Stimulated activated effector memory CD8-positive, alpha-beta T cell treated with anti-CD3 and anti-CD28 coated beads, Interleukin-12 subunit alpha, Interleukin-12 subunit beta, amount 100 ng/mL, for 72 hours (primary cell): Measurements from ENCODE around the gene RBFOX2.
A peak's percentile ranks its signal among the peaks of the same experiment; 100 is the strongest.
"Not testable (repeated sequence)": the region's sequence is repeated elsewhere in the genome, so short reads cannot be mapped to it uniquely, and the experiment has no call there.

Experiments used
- ATAC-seq: fragments of 150-1000 bp; cut with Tn5 transposase; 2 replicates; pipeline ENCODE4 v1.10.0; 2021
- DNase-seq, 2 donors: peaks; one replicate each; pipeline ENCODE4 v3.0.0; 2021 to 2022; ENCODE audit warnings: low spot score in 2 of 2
- H3K27ac Mint-ChIP-seq: one replicate; pipeline ENCODE4 v1.8.0; 2022; ENCODE audit warnings: mild to moderate bottlenecking, mixed read lengths
- H3K36me3 Mint-ChIP-seq: one replicate; pipeline ENCODE4 v1.8.0; 2022; ENCODE audit warnings: mild to moderate bottlenecking, mixed read lengths
- H3K4me1 Mint-ChIP-seq: one replicate; pipeline ENCODE4 v1.8.0; 2022; ENCODE audit warnings: mixed read lengths
- H3K4me3 Mint-ChIP-seq: one replicate; pipeline ENCODE4 v1.8.0; 2022; ENCODE audit warnings: mild to moderate bottlenecking, mixed read lengths
- H3K9me3 Mint-ChIP-seq: one replicate; pipeline ENCODE4 v1.8.0; 2022; ENCODE audit warnings: mixed read lengths

The RBFOX2 gene

DNA sequence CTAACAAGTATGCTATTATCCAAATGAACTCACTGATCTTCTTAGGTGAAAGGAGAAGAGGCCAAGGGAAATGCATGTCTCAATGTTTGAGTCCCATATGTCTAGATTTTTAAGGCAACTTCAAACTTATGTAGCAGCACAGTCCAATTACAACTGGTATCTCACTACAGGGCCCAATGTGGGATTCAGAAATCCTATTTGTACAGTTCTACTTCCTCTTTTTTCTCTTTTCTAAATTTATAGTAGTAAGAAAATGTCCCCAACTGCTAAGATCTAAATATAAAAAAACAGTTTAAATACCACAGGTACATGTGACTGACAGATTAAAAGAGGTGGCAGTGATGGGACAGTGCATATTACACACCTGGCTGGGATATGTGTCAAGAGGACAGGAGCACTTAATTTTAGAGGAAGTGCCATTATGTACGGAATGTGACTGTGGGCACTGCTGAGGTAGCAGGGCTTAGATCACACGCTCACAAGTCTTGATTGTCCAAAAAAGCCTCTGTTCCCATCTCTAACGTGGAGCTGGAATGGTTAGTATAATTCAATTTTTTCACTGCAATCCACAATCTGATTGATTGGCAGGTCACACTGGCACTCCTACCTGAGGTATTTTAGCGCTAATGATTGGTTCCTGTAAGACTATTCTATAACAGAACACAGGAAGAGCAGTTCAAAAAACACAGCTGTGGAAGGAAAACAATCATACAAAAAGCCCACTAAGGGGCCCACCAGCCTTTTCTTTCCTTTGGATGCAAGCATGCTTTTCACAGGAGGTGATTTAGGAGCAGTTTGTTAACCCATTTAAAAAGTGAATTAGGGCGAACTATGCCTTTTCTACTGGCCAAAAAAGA is 276.4 kb downstream of the RBFOX2 start:
- Mint-ChIP-seq H3K27ac (no peak overlapping the region), H3K4me1 (no peaks in the 10 kb centered on the region), H3K4me3 (no peak overlapping the region), H3K9me3 (no peaks in the 10 kb centered on the region), H3K36me3 (no peaks in the 10 kb centered on the region)
- DNase-seq (no peak), ATAC-seq (no peak)

- no peak for DNase-seq
- Mint-ChIP-seq H3K9me3 (no peaks in the 10 kb centered on the region), H3K36me3 (no peaks in the 10 kb centered on the region), H3K4me3 (no peak overlapping the region), H3K27ac (no peak overlapping the region), H3K4me1 (no peaks in the 10 kb centered on the region)
- ATAC-seq: no peak
Measured at GRCh38 chr22:35749808-35750207, 278.8 kb downstream of the RBFOX2 start.

DNA sequence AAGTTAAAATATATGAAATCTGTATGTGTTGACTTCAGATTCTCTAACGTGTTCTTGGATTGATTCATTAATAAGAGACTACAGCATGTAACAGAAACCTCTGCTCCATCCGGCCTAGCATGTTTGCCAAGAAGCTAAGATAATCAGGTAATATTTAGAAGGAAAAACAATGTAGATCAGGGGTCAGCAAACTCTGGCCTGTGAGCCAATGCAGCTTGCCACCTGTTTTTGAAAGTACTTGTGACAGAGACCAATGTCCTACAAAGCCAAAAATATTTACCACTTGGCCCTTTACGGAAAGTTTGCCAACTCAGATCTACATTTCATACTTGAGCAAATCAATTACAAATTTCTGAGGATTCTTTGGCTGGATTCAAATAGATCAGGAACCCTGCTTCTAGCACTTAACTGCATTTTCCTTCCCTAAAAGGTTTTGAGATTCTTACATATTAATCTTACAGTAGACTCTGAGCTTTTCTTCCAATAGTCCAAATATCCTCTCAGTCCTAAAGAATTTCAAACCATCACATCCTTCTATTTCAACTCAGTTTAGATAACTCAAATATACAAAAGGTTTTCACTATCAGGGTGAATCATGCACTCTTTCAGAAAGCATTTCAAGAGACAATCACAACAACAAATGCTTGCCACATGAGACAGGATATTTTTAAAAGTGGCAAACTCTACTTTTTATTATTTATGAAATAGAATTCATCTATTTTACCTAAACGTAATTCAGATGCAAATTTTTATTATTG is 281.5 kb downstream of the RBFOX2 start:
- H3K36me3 Mint-ChIP-seq: no peaks in the 10 kb centered on the region
- DNase-seq (no peak), ATAC-seq (no peak)
- peaks cover 3% of the 10 kb centered on the region for H3K4me1 Mint-ChIP-seq
- no peak overlapping the region for H3K27ac Mint-ChIP-seq
- no peak overlapping the region for H3K4me3 Mint-ChIP-seq
- no peaks in the 10 kb centered on the region for H3K9me3 Mint-ChIP-seq

GRCh38 chr22:35746248-35746647 is 282.4 kb downstream of the RBFOX2 start:
- H3K36me3 Mint-ChIP-seq: no peaks in the 10 kb centered on the region
- no peaks in the 10 kb centered on the region for H3K9me3 Mint-ChIP-seq
- no peak for ATAC-seq
- no peak for DNase-seq
- peaks cover 5% of the 10 kb centered on the region for H3K4me1 Mint-ChIP-seq
- H3K4me3 Mint-ChIP-seq: no peak overlapping the region
- no peak overlapping the region for H3K27ac Mint-ChIP-seq

- ATAC-seq: no peak
- peaks cover 5% of the 10 kb centered on the region for H3K4me1 Mint-ChIP-seq
- no peaks in the 10 kb centered on the region for H3K9me3 Mint-ChIP-seq
- H3K4me3 Mint-ChIP-seq: no peak overlapping the region
- no peak for DNase-seq
- H3K36me3 Mint-ChIP-seq: no peaks in the 10 kb centered on the region
- H3K27ac Mint-ChIP-seq: peak overlapping the region; percentile 41
Measured at GRCh38 chr22:35743326-35743860, 285.2 kb downstream of the RBFOX2 start.

- Mint-ChIP-seq H3K27ac (peak overlapping the region; percentile 41), H3K9me3 (no peaks in the 10 kb centered on the region), H3K36me3 (no peaks in the 10 kb centered on the region), H3K4me3 (no peak overlapping the region), H3K4me1 (peaks cover 5% of the 10 kb centered on the region)
- DNase-seq (no peak), ATAC-seq (peak; percentile 88)
Measured at GRCh38 chr22:35742342-35743100, 286.1 kb downstream of the RBFOX2 start.

DNA sequence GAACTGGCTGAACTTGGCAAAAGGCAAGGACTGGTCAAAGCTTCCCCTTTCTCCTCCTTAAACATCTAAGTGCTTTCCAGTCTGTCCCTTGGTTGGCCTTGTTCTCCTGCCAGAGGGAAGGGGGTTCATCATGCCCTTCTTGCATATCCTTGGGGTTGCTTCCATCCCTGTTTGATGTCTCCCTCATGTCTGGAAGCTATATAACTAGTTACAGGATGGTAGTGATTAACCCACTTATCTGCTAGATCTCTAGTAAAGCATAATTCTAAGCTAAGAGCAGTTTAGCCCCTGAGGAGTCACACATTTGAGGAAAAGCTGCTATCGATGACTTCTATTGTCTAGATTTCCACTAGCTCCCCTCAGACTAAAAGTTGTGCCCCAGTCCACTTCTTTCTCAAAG is 288.0 kb downstream of the RBFOX2 start:
- H3K36me3 Mint-ChIP-seq: no peaks in the 10 kb centered on the region
- ATAC-seq (no peak), DNase-seq (no peak)
- H3K4me3 Mint-ChIP-seq: no peak overlapping the region
- H3K9me3 Mint-ChIP-seq: no peaks in the 10 kb centered on the region
- no peak overlapping the region for H3K27ac Mint-ChIP-seq
- peaks cover 5% of the 10 kb centered on the region for H3K4me1 Mint-ChIP-seq

DNA sequence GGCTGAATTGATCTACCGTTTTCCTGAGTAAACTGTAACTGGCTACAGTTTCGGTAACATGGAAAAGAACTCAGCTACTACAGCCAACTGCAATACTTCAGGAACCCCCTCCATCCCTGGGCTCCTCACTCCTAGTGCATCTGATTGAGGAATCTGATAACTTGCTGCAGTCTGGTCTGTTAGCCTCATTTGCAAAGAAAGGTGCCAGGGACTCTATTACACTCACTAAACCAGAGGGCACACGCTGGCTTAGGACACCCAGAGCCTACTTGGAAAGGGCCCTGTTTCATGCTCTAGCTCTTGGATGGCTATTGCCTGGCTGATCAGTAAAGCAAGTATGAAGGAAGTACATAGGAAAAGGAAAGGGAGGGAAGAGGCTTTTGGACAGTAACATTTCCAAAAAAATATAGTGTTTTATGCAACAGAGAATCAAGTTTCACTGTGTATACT is 288.7 kb downstream of the RBFOX2 start:
- peaks cover 5% of the 10 kb centered on the region for H3K4me1 Mint-ChIP-seq
- ATAC-seq: no peak
- no peak overlapping the region for H3K4me3 Mint-ChIP-seq
- DNase-seq: no peak
- no peak overlapping the region for H3K27ac Mint-ChIP-seq
- no peaks in the 10 kb centered on the region for H3K9me3 Mint-ChIP-seq
- H3K36me3 Mint-ChIP-seq: no peaks in the 10 kb centered on the region

DNA sequence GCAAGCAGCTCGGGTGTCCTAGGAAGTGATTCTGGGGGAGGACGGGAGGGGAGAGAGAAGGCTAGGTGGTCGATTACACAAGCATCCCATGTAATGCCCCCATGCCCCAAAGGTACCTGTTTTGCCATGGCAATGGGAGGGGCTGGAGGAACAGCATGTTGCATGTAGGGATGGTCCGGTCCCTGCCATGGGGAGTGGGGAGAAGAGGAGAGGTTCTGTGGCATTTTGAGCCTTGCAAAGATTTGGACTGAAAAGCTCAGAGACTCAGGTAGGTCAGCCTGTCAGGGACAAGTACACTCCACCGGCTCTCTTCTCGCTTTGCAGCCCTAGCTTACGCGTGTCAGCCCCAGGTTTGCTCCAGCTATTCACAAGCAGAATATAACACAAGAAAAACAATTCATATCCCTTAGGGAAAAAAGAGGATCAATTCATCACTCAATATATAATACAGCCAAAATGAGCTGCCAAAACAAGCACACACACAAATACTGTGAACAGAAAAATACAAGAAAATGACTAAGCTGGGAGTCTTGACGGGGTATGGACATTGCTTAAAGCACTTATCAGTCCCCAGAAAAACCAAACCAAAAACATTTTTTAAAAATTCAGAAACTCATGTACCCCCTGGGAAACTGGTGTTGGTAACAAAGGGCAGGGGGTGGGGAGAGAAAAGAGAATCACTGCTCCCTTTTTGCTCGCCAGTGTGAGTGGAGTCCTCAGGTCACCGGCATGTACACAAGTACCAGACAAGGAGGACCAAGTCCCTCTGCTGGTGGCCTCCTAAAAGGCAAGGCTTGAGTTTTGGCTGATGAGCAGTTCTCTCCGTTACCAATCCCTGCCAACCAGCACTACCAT is 289.3 kb downstream of the RBFOX2 start:
- H3K27ac Mint-ChIP-seq: no peak overlapping the region
- H3K9me3 Mint-ChIP-seq: no peaks in the 10 kb centered on the region
- H3K4me1 Mint-ChIP-seq: peaks cover 5% of the 10 kb centered on the region
- no peak overlapping the region for H3K4me3 Mint-ChIP-seq
- DNase-seq (no peak), ATAC-seq (no peak)
- H3K36me3 Mint-ChIP-seq: no peaks in the 10 kb centered on the region

DNA sequence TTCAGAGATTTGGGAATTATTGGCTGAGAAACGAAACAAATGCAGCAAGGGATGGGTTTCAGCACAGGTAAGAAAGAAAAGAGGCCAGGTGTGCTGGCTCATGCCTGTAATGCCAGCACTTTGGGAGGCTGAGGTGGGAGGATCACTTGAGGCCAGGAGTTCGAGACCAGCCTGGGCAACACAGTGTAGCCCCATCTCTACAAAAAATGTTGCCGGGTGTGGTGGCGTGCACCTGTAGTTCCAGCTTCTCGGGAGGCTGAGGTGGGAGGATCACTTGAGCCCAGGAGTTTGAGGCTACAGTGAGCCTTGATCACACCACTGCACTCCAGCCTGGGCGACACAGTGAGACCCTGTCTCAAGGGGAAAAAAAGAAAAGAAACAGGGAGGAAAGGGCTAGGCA is 290.7 kb downstream of the RBFOX2 start:
- H3K36me3 Mint-ChIP-seq, H3K9me3 Mint-ChIP-seq, H3K4me3 Mint-ChIP-seq, H3K4me1 Mint-ChIP-seq, H3K27ac Mint-ChIP-seq, ATAC-seq, DNase-seq: not testable (repeated sequence)

DNA sequence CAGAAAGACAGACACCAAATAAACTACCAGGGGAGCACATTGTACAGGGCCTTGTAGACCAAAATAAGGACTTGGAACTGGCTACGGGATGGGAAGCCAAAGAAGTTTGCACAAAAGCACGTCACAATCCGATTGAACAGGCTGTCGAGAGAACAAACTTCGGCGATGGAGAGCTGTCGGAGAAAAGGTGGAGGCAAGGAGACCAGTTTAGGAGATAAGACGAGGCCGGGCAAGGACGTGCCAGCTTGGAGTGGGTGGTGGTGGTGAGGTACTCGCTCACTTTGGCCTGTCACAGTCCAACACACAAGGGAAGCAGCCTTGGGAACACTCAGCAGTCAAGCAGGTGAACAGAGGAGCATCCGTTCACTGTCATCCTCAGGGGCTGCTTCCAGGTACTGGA is 291.9 kb downstream of the RBFOX2 start:
- H3K4me3 Mint-ChIP-seq: no peak overlapping the region
- ATAC-seq: no peak
- no peaks in the 10 kb centered on the region for H3K4me1 Mint-ChIP-seq
- H3K36me3 Mint-ChIP-seq: no peaks in the 10 kb centered on the region
- no peak overlapping the region for H3K27ac Mint-ChIP-seq
- no peaks in the 10 kb centered on the region for H3K9me3 Mint-ChIP-seq
- DNase-seq: no peak

DNA sequence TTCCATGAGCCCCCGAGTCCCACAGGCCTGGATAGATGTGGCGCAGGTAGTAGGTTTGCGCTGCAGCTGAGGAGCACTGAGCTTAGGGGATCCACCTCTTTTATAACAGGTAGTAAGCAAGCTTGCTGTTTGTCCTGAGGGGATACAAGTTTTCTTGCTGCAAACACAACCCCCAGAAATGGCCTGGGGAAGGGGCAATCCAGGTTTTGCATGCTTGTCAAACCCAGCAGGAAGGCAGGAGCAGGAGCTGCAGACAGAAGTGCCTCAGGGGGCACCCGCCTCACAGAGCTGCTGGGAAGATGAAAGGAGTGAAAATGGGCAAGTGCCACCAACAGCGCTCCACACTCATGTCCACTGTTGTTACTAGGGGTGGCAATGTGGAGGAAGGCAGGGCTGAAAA is 292.5 kb downstream of the RBFOX2 start:
- Mint-ChIP-seq H3K27ac (no peak overlapping the region), H3K9me3 (no peaks in the 10 kb centered on the region), H3K36me3 (no peaks in the 10 kb centered on the region), H3K4me3 (no peak overlapping the region), H3K4me1 (no peaks in the 10 kb centered on the region)
- DNase-seq: no peak
- ATAC-seq: no peak

- no peaks in the 10 kb centered on the region for H3K4me1 Mint-ChIP-seq
- H3K27ac Mint-ChIP-seq: peak overlapping the region; percentile 60
- H3K4me3 Mint-ChIP-seq: no peak overlapping the region
- no peak for ATAC-seq
- H3K9me3 Mint-ChIP-seq: no peaks in the 10 kb centered on the region
- no peak for DNase-seq
- H3K36me3 Mint-ChIP-seq: no peaks in the 10 kb centered on the region
Measured at GRCh38 chr22:35735542-35735941, 293.1 kb downstream of the RBFOX2 start.

- no peak overlapping the region for H3K27ac Mint-ChIP-seq
- no peaks in the 10 kb centered on the region for H3K4me1 Mint-ChIP-seq
- DNase-seq (no peak), ATAC-seq (no peak)
- H3K36me3 Mint-ChIP-seq: no peaks in the 10 kb centered on the region
- H3K9me3 Mint-ChIP-seq: no peaks in the 10 kb centered on the region
- no peak overlapping the region for H3K4me3 Mint-ChIP-seq
Measured at GRCh38 chr22:35734517-35734827, 294.2 kb downstream of the RBFOX2 start.
